SKM-1 (cell line): Measurements from ENCODE around the gene BCAR3.

Experiments
- DNase-seq: peaks from one replicate; lab custom pipeline; 2025; ENCODE audit not compliant: unreplicated experiment; lab: John Stamatoyannopoulos, UW

BCAR3 gene

GRCh38 chr1:93681101-93681988, at the start of gene BCAR3:
Gene BCAR3 (minus strand): TSS chr1:93681837. CDS start chr1:93674930, 6,907 bp downstream.
- no peak for DNase-seq

GRCh38 chr1:93730621-93731020, 49.0 kb upstream of the BCAR3 start:
- no peak for DNase-seq

GRCh38 chr1:93729906-93730305, 48.3 kb upstream of the BCAR3 start:
- DNase-seq = no peak

- DNase-seq = no peak
Measured at GRCh38 chr1:93729502-93729901, 47.9 kb upstream of the BCAR3 start.

DNA sequence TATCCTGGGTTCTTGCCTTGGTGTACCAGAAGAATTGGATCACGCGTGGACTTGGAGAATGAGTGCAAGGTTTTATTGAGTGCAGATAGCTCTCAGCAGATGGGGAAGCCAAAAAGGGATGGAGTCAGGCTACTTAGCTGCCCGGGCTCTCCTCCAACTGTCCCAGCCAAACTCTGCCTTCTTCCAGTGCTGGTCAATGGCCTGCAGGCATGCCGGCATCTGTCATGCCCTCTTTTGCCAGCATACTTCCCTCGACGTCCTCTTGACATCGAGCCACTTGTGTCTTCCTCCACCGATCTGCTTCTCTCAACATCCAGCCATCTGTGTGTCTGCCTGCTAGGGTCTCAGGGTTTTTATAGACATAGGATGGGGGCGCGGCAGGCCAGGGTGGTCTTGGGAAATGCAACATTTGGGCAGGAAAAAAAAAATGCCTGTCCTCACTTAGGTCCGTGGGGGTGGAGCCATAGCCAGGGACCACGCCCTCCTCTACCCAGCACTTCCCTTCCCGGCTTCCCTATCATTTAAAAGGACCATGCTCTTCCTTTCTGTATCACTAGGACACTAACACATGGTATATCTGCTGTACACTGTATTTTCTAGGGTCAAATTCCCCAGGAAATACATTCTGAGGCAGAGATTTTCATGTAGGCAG, 47.0 kb upstream of the BCAR3 start:
- no peak for DNase-seq

- DNase-seq = no peak
Measured at GRCh38 chr1:93723733-93724270, 42.2 kb upstream of the BCAR3 start.

- no peak for DNase-seq
Measured at GRCh38 chr1:93723110-93723509, 41.5 kb upstream of the BCAR3 start.

DNA sequence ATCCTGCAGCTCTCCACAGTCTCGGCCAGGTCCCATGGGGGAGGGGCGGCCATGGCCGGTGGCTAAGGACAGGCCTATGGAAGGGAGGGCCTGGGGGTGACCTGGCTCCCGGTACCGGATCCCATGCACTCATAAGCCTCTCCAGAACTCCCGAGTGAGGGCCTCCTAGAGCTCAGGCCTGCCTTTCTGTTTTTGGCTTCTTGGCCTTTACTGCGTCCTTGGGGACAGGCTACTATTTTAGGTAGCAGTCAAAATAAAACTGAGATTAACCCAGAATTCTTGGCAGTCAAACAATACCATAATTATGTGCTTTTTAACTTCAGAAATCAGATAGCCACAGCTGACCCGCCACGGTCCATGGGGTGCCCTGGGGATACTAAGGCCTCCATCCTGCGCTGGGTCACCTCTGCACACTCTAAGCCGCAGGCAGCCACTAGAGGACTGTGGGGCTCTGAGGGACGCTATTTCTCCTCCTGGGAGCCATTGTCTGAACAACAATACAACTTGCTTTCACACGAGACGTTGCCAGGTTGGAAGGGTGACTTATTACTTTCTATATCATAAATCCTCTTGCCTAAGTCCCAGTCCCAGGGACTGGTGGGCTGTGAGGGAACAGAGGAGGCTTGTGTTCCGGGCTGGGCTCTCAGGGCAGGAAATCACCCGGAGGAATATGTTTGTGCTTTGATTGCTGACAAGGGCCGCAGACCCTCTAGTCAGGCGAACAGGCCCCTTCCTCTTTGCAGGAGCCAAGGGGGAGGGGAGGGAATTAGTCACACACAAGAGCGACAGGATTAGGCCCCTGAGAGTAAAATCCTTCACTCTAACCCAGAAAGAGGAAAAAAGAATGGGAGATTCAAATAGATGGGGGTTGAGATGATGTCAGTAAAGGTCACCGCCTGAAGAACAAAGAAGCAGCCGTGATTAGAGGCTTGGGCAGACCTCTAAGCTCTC, 40.7 kb upstream of the BCAR3 start:
- no peak for DNase-seq

DNA sequence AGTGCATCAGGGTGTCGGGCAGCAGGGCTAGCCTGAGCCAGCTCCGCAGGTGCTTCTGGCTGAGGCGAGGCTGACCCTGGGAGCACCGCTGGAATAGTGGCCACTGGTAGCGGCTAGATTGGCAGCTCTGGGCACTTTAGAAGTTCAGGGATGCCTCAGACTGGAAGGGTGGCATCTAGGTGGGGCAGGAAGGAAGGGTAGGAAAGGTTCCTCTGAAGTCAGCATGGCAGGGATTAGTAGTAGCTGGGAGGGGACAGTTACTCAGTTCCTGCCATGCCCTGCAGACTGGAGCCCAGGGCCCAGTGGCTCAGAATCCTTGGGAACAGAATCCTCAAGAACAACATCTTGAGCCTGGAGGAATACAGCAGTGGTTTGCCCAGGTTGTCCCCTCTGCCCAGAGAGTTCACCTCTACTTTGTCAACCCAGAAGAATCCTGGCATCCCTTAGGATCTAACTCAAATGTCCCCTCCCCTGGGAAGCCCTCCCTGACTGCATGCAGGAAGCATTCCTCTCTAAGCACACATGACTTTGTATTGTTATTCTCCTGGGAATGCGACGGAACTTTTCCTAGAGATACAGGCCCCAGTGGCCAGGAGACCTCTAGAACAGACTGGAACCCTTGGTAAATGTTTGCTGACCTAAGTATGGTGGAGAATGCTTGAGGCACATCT, 39.5 kb upstream of the BCAR3 start:
- DNase-seq = no peak

GRCh38 chr1:93717640-93718039, 36.0 kb upstream of the BCAR3 start:
- no peak for DNase-seq

DNA sequence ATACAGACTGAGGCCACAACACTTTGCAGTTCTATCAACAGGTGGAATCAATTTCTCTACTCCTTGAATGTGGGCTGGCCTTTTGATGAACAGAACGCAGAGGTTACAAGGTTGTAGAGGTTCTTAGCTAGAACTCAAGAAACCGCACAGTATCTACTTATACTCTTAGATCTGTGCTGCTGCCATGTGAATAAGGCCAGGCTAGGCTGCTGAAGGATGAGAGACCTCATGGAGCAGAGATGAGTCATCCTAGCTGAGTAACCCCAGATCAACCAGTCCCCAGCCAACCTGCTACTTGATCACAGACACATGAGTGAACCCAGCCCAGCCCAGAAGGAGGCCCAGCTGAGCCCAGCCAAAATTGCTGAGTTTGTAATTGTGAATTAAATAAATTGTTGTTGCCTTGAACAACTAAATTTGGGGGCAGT, 35.3 kb upstream of the BCAR3 start:
- DNase-seq = no peak

GRCh38 chr1:93716163-93716562, 34.5 kb upstream of the BCAR3 start:
- no peak for DNase-seq

GRCh38 chr1:93715529-93716126, 34.0 kb upstream of the BCAR3 start:
- DNase-seq = no peak

DNA sequence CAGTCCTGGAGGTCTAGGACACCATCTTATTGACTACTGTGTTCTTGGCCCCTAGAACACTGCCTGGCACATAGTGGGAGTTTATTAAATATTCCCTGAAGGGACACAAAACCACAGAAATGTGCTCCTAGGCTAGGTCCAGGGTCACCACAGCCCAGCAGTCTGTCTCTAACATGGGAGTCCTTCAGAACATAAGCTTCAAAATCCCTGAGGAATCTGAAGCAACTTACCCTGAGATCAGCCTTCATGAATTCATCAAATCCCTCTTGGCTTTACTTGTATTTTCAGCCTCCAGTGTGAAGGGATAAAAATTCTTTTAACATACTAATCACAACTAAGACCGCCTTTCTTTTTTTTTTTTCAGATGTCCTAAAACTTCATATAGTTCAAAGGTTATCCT, 32.7 kb upstream of the BCAR3 start:
- no peak for DNase-seq

DNA sequence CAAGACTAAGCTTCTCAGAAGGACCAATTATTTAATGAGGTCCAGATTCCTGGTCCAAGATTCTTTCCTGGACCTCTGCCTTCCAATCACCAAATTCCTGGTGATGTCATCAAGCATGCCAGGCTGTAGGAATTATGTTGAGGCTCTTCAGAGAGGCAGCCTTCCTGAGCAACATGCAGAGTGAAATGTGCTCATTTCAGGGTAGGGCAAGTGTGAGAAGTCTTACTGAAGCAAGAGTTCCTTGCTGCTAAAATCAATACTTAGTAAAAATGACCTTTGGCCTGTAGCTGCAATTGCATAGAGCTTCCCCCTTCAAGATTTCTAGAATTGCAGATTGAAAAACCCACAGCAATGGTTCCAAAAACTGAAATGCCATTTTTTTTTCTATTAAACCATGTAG, 31.7 kb upstream of the BCAR3 start:
- DNase-seq = no peak

DNA sequence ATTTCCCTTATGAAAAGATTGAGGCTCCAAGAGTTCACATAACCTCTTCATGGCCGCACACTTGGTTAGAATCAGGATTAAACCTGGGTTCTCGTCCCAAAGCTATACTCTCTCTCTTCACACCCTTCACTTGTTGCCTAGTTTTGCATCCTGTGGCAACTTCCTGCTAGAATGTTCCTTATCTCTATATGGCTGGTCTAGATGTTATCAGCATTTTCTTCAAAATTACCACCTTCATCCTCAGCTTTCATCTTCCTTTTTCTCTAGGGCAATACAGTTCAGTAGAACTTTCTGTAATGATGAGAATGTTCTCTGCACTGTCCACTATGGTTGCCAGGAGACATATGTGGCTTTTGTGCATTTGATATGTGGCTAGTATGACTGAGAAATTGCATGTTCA, 31.1 kb upstream of the BCAR3 start:
- DNase-seq = no peak

- no peak for DNase-seq
Measured at GRCh38 chr1:93710499-93711453, 29.1 kb upstream of the BCAR3 start.

DNA sequence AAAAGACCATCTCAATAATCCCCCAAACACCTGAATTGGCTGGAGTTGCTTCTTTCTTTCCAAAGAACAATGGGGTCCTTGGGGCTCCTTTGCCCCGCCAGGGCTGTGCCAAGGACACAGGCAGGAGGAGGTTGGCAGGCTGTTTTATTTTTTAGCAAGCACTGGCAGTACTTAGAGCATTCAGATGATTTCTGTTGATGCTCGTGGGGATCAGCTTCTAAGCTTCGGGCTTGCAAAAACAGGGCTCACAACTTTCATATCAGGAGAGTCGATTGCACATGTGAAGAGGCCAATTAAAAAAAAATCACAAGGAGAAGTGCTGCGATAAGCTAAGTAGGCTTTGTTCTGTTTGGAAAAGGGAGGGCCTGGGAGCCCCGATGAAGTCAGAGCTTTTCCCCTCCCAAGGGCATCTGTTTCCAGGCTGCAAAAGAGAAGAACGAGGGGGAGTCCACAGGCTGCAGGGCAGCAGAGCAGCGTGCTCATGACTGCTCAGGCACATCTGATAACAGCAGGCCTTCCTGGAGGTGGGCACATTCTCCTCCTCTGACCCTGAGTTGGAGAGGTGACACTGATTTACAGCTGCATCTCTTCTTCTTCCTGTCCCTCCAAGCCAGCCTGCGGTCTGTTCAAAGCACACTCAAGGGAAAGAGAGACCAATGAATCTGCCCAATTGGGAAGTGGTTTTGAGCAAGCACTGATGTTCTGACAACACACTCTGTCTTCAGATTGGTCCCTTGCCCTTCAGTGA, 27.3 kb upstream of the BCAR3 start:
- DNase-seq = no peak
